Activated CD8-positive, alpha-beta memory T cell treated with anti-CD3 and anti-CD28 coated beads for 48 hours (primary cell): ENCODE results near the gene PLEKHH1.
A peak's percentile ranks its signal among the peaks of the same experiment; 100 is the strongest.

Source experiments
- DNase-seq, 3 experiments: peaks; one replicate each; pipeline ENCODE4 v3.0.0-alpha.2; 2020; ENCODE audit warnings: low read depth in 2 of 3, low spot score in 2 of 3

The PLEKHH1 gene

DNA sequence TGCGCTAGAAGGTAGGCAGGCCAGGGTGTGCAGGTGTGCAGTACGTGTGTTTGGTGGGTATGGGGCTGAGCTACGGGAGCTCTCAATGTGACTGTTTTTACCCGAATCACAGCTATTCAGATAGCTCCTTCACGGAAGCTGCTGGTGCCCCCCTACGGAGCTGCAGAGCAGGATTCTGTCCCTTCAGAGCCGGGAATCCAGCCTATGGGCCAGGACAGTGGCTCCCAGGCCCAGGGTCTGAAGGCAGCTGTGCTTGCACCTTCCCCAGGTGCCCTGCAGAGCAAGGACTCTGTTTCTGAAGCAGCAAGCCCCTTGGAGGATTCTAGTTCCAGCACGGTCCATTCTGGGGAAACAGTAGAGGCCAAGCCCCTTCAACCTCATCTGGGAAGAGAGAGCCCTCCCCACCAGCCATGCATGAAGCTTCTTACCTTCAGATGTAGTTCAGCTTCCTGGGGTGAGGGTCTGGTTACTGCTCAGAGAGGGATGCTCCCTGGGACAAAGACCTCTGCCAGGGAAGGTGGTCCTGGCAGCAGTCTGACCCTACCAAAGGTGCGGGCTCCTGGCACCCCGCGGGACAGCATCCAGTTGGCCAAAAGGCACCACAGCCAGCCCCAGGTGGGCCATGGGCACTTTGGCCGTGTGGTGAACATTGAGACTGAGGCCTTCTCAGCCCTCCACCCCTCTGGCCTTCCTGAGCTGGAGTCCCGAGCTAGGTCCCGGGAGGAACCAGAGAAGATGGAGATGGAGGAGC is 29.1 kb downstream of the PLEKHH1 start:
- no peak for DNase-seq

DNA sequence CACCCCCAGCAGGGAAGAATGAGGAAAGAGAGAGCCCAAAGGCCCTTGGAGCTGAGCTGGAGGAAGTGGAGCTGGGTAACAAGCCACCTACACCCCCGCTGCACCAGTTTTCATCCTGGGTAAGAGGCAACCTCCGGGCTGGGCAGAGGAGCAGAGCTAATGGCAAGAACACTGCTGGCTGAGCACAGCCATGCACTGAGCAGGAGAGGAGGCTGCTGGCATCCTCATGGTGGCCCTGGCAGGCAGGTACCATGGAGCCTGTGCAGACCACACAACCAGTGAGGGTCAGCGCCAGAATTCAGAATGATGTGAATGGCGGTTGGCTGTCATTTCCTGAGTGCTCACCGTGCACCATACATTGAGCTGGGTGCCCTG is 29.7 kb downstream of the PLEKHH1 start:
- DNase-seq = no peak

DNA sequence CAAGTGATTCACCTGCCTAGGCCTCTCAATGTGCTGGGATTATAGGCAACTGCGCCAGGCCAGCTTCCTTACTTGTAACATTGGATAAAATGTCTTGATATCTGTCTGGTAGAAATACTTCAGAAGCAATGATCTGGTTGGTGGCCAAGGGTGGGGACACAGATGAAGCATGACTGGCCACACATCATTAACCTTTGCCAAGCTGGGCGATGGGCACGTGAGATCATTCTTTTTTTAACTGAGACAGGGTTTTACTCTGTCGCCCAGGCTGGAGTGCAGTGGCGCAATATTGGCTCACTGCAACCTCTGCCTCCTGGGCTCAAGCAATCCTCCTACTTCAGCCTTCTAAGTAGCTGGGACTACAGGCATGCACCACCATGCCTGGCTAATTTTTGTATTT is 31.1 kb downstream of the PLEKHH1 start:
- no peak for DNase-seq

DNA sequence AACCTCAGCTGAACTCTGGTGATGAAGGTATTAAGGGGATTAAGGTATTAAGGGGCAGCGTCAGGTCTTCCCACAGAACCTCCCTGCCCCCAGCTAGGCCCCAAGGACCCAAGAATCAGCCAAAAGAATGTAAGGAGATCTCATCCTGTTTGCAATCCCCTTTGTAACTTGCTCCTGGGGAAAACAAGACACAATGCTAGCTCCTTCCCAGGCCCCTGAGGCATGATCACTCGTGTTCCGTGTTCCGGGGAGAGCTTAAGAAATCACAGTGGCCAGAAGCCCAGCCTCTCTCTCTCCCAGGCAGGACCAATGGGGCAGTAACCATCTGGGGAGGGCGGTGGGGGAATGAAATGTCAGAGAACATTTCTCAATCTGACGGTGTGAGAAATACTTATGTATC is 33.8 kb downstream of the PLEKHH1 start:
- DNase-seq = no peak

DNA sequence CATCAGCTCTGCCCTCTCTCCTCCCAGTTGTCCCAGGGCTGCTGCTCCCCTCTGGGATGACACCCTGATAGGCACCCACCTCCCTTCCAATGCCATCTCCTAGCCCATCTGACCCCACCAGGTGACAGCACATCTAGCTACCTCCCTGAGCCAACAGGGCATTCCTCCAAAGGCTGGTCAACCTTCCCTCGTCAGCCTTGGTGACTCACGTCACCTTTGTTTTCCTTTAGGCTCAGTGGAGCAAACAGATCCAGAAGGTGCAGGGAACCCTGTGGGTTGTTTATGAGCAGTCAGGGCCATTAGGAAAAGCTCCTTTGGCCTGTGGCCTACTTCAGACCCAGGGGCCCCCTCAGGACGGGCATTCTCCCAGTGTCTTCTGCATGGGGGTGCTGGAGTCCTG is 34.6 kb downstream of the PLEKHH1 start:
- no peak for DNase-seq

DNA sequence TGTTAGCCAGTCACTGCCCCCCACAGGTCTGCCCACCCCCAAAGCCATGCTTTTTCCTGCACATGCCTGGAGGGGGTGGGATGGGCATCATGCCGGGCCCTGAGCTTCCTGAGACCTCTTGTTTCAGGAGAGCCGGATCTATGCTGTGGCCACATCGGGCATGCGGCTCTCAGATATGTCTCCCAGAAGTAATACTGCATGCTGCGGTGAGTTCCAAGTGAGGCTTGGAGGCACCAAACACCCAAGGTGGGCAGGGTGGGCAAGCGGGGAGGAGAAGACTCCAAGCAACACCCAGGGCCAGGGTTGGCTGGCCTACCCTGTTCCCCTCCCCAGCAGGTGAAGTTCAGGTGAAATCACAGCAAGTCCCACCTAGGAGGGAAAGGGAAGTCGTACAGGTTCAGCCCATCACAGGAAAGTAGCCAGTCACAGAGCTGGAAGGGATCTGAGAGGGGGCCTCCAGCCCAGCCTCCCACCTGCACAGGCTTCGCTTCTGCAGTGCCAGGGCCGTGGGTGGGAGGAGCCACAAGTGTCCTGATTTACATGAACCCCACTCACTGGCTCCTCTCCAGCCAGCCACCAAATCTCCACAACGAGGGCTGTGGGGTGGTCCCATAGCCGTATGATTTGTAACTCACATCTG is 36.0 kb downstream of the PLEKHH1 start:
- no peak for DNase-seq

DNA sequence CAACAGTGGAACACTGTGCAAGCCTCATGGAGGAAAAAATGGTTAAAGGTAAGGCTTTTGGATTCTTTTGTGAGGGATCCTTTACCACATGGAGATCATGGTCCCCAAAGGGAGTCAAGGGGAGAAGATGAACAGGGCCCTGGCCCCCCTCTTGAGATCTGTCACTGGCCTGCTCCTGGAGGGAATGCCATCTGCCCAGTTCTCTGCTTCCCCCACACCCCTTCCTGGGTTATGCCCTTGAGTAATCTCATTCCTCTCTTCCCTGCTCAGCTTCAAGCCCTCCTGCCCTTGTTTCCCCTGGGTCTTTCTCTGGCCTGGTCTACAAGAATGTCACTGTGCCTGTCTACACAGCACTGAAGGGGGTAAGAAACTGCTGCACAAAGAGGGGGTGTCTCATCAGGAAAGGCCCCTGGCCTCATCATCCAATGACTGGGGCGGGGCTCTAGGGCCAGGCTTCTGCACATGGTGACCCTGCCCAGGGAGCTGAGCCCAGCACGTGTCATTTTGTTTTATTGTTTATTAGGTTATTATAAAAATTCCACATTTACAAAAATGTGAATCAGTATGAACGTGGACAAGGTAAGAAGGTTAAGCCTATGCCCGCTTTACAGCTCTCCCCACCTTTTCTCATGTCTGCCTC is 36.7 kb downstream of the PLEKHH1 start:
- DNase-seq = no peak

DNA sequence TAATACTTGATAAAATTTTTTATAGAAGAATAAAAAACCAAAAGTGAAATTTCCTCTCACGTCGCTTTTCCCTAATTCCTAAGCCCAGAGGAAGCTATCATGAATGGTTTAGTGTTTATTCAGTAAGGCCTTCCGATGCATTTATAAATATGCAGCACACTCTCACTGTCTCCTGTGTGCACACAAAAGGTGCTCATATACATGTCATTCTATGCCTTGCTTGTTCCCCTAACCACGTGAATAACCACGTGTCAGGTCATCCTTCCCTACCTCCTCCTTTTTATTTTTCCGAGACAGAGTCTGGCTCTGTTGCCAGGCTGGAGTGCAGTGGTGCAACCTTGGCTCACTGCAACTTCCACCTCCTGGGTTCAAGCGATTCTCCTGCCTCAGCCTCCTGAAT is 37.4 kb downstream of the PLEKHH1 start:
- DNase-seq = no peak

DNA sequence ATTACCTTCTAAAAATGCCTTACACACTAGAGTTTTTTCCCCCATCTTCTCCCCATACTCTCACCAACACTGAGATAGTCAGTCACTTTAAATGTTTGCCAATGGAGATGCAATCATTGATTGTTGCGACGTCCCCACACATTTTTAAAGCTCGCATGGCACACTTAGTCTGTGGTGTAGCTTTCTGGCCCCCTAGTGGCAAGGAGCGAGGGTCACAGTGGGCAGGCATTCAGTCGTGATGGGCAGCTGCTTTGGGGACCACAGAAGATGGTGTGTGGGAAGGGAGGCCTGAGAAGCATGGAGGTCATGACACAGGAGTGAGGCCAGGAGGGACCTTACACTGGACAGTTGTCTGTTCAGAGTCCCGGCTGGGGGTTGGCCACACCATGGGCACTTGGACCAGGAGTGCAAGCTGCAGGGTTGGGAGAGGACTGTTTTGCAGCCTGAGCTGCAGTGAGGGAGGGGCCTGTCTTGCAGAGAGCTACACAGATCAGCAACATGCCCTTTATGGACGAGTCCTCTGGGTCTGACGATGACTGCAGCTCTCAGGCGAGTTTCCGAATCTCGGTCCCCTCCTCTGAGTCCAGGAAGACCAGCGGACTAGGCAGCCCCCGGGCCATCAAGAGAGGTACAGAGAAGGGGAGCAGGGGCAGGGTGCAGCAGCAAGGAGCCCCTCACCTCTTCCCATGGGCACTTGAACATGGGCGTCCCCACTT is 38.3 kb downstream of the PLEKHH1 start:
- peak; percentile 20 to 48 (median 47) for DNase-seq

DNA sequence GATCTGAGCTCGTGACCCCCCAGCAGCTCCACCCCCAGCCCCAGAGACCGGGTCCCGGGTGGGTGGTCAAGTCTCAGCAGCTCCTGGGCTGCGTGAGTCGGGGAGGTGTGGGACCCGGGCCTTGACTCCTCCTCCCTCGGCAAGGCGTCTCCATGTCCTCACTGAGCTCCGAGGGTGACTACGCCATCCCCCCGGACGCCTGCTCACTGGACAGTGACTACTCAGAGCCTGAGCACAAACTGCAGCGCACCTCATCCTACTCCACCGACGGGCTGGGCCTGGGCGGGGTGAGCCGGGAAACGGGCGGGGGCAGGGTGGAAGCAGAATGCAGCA is 38.9 kb downstream of the PLEKHH1 start:
- DNase-seq = no peak

DNA sequence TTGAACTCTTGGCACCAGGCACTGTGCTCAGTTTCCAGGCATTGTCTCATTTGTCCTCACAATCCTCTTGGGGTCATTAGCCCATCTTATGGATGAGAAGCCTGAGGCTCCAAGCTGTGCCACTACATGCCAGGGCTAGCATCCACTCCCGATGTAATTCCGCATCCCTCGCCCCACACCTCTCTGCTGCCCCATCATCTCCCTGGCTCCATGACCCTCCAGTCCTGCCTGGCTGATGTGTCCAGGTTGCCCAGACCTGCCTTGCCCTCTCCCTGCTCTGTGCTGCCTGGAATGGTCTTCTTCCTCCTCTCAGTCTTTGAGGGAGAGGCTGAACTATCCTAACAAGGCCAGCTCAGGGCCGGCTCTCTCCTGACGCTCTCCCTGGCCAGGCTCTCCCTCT is 39.5 kb downstream of the PLEKHH1 start:
- no peak for DNase-seq

DNA sequence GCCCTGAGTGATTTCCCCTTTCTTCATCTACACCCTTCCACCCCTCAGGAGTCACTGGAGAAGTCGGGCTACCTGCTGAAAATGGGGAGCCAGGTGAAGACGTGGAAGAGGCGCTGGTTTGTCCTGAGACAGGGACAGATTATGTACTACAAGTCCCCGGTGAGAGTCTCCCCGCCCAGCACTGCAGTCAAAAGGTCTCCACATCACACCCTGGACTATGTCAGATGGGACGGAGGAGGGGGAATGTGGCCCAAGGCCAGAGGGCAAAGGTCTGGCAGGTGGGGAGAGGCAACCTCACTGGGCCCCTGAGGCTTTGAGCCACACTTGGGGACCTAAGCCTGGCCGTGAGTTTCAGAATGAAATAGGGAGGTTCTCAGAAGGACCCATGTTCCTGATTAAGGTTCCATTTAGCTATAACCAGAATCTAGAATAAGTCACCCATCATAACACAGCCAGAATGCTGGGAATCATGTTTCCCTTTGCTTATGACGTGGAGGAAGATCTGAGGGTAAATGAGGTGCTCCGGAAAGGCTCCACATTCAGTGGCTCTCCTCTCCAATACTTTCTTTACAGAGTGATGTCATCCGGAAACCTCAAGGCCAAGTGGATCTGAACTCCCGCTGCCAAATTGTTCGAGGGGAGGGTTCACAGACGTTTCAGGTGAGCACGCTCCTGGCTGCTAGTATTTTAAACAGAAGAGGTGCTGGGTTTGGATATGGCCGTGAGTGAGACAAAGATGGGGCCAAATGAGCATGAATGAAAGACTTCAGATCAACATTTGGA is 40.3 kb downstream of the PLEKHH1 start:
- no peak for DNase-seq

DNA sequence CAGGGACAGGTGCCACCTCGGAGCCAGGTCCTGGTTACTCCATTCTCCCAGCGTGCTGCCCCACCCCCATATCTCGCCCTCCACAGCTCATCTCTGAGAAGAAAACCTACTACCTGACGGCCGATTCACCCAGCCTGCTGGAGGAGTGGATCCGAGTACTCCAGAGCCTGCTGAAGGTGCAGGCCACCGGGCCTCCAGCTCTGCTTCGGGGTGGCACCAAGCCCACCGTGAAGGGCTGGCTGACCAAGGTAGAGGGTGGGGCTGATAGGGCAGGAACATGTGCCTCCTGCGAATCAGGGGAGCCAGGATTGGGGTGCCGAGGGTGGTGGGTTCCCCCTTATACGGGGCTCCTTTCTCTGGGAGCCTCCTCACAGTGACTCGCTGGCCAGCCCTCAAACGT is 41.1 kb downstream of the PLEKHH1 start:
- no peak for DNase-seq

DNA sequence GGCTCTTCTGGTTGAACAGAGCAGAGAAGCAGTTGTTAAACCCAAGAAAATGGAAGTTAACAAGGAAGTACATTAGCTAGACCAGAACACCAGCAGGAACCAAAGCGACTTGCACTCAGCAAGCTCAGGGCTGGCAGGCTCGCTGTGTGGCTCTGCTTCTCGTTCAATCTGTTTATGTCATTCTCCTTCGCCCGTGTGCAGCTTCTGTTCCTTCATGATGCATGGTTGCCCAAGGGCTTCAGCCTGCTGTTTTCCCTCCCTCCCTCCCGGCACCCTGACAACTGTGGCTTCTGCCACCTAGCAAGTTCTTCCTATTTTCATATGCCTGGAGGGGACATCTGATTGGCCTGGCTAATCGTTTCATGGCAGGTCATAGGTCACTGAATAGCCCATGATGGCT is 41.7 kb downstream of the PLEKHH1 start:
- no peak for DNase-seq

DNA sequence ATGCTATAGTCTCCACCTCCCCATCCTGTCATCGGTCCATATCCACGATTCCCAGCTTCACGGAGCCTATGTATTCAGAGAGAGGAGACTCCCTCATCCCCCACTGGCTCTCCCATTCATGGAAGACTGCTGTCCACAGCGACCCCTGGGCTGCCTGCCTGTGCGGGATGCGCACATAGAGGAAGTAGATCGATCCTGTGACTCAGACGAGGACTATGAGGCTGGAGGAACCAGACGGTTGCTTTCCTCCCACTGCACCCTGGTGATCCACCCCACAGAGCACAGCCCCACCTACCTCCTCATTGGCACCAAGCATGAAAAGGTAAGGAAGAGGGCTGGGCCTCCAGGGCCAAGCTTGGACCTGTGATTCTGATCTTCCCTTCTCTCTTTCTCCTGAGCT is 42.6 kb downstream of the PLEKHH1 start:
- DNase-seq = no peak

DNA sequence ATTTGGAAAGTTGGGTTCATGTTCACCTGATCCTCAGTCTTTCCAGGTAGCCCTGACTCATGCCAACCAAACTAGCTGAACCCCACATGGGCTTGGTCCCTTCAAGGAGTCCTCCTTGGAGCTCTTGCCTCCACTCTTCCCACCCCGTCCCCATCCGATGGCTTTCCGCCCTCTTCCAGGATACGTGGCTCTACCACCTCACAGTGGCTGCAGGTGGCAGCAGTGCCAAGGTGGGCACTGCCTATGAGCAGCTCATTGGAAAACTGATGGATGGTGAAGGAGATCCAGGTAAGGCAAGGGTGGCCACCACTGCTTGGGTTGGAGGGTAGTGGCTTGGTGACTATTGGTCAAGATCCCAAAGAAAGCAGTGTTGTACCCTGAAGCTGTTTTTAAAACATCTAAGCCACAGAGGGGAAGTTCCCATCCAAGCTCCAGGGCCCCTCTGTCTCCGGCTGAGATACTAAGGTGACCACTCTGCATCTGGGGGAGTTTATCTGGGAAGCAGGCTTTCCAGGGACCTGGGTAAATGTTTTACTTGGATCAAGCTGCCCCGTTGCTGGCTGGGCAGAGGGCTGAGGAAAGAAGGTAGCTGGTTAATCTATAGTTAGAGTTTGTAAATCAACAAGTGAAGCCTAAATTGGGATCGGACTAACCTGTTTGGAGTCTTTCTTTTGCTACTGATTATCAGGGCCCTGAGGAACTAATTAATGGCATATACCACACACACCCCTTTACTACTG is 43.3 kb downstream of the PLEKHH1 start:
- no peak for DNase-seq

DNA sequence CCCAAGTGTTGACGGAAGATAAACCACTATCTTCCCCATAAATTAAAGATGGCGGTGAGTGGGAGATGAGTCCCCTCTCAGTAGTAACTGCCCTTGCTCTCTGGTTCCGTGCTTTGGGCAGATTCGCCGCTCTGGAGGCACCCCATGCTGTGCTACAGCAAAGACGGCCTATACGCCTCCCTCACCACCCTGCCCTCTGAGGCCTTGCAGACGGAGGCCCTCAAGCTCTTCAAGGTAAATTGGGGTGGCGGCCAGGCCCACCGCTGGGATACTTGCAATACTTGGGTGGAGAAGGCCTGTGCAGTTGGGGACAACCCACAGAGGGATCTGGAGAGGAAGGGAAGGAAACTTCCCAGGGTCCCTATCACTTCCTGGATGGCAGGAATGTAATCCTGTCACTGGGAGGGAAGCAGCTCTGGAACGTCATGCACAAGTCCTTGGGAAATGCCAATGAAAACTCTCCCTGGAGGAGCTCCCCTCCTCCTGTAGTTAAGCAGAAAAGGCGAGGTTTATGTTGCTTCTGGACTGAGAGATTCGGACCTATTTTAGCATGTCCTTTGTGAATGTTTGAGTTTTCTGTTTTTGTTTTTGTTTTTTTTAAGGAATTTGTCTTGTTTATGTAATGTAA is 44.2 kb downstream of the PLEKHH1 start:
- DNase-seq = no peak

DNA sequence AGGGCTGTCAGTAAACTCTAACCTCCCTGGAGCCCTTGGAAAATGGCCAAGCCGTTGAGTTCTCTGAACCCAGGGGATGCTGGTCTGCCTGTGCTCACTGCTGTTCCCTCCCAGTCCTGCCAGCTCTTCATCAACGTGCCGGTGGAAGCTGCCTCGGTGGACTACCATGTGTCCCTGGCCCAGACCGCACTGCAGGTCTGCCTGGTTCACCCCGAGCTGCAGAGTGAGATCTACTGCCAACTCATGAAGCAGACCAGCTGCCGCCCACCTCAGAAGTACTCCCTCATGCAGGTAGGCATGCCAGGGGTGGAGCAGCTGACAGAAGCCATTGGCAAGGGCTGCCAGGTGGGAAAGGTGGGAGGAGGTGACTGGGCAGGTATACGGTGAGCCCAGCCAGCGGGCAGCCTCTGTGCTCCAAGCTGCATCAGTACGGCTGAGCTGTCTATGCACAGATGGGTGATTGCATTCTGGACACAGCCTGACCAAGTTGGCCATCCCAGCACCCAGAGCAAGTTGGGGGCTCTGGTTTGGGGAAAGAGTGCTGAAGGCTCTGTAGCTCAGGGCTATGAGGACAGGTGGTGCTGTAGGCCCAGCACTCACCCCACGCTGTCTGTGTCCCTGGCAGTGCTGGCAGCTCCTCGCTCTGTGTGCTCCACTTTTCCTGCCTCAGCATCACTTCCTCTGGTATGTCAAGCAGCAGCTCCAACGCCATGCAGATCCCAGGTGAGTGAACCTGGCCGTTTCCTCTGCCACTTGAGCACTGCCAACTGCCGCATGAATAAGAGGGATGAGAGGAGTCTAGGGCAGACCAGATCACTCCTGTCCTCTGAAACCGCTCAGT is 45.0 kb downstream of the PLEKHH1 start:
- DNase-seq = no peak

DNA sequence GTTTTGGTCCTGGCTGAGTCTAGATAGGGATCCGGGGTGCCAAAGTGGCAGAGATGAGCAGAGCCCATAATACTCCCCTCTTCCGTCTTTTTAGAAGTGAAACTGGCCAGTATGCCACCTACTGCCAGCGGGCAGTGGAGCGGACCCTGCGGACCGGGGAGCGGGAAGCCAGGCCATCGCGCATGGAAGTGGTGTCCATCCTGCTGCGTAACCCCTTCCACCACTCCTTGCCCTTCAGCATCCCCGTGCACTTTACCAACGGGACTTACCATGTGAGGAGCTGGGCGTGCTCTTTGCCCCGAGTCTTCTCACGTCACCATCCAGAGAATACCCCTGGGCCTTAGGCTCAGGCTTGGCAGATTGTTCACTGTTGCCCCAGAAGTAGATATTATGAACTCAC is 46.0 kb downstream of the PLEKHH1 start:
- no peak for DNase-seq
